HG02759 (cell line): ENCODE data around the gene C9orf40.

Experiments used
- ATAC-seq: cut with Tn5 transposase; IDR thresholded peaks from one replicate; pipeline ENCODE4 v1.9.1; 2021; ENCODE audit warnings: mild to moderate bottlenecking, moderate library complexity; ENCODE audit not compliant: unreplicated experiment

The C9orf40 gene

DNA sequence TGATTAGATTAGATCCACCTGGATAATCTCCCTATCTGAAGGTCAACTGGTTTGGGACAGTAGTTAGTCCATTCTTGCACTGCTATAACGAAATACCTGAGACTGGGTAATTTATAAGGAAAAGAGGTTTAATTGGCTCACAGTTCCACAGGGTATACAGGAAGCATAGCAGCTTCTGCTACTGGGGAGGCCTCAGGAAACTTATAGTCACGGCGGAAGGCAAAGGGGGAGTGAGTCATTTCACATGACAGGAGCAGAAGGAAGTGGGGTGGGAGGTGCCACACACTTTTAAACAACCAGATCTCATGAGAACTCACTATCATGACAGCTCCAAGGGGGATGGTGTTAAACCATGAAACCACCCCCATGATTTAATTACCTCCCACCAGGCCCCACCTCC, 9.9 kb downstream of the C9orf40 start:
- ATAC-seq, result no peak

DNA sequence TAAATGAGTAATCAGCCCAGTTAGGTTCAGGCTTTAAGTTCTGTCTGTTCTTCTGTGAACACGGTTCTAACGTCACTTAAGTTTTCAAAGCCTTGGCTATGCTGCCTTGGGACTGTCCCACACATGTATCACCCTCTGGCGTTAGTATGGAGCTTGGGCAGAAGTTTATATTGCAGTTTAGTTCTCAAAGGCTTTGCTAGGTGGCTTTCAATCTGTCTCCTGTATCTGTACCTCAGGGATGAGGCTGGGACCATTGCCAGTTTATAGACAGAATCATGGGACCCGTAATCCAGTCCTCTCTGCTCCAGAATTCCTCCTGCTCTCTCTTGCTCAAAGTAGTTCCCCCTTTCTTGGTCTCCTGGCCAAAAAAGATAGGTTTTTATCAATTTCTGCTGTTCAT, 12.1 kb downstream of the C9orf40 start:
- ATAC-seq, result no peak

GRCh38 chr9:74935008-74935407, 17.7 kb downstream of the C9orf40 start:
- ATAC-seq, result no peak

- no peak for ATAC-seq
These were observed 31.0 kb downstream of the C9orf40 start for GRCh38 chr9:74921737-74922136.

GRCh38 chr9:74920944-74921626, 31.6 kb downstream of the C9orf40 start:
- ATAC-seq, result no peak

- no peak for ATAC-seq
These were observed 42.7 kb downstream of the C9orf40 start for GRCh38 chr9:74910036-74910435.

GRCh38 chr9:74908665-74909064, 44.0 kb downstream of the C9orf40 start:
- ATAC-seq, result no peak

DNA sequence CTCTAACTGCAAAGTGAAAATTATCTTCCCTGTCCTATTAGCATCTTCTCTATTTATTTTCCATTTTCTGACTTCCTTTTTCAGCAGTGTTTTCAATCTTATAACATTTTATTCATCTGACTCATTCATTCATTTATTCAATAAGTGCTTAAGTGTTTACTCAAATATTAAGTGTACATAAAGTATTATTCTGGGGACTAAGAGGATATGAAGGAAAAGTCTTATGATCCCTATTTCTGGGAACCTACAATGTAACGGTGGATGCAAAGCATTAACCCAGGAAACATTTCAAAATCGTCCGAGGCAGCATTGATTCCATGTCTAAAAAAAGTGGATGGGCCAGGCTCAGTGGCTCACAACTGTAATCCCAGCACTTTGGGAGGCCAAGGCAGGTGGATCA, 45.6 kb downstream of the C9orf40 start:
- no peak for ATAC-seq

DNA sequence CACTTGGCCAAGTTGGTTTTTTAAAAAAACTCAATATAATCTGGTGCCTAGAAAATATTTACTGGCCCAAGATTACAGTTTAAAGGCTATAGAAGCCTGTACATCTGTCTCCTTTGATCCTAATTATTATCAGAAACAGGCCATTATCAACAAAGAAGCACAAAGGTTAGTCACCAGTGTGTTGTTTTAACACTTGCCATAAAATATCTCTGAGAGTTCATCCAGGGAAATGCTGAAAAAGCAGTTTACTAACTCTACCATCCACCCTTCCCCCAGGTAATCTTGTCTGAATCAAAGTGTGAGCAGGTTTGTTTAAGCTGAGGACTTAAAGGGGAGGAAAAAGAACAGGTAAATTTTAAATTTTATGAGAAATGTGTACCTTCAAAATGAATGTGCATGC, 51.7 kb downstream of the C9orf40 start:
- ATAC-seq, result no peak
